GM13976 (cell line): Measurements from ENCODE around the gene CLIC1.

Experiments used
- DNase-seq: peaks from one replicate; pipeline ENCODE4 v3.0.0; 2012; ENCODE audit warnings: low spot score
- CTCF ChIP-seq: IDR thresholded peaks from 2 replicates; pipeline ENCODE4 v1.5.1; 2012; ENCODE audit warnings: borderline replicate concordance, mild to moderate bottlenecking; ENCODE audit not compliant: insufficient read depth; ENCODE audit errors: extremely low read depth, missing control alignments, control extremely low read depth
- in situ Hi-C: fragments of 300-500 bp; cut with MboI; formaldehyde crosslinking; loops from one replicate; pipeline ENCODE4 v1.12.0; 2022; ENCODE audit warnings: low sequenced_read_pairs, mixed read lengths, inconsistent platforms; ENCODE audit not compliant: unreplicated experiment

The CLIC1 gene

DNA sequence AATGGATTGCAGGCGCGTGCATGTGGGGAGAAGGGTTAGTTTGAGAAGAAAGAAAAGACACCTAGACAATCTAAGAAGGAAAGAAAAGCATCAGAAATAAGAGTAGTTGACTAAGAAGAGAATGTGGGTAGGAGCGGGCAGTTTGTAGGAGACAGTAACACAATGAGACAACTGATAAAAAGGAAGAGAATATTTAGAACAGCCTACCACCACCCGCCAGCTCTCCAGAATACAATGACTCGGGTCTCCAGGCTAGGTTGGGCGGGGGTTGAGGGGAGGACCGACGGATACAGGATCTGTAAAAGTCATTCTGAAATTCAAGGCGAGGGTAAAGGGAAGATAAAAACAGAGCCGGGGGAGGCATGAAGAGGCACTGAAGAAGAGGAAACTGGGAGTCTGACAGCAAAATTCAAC, 33.9 kb downstream of the CLIC1 start:
- in situ Hi-C loops: no loop called here
- TF ChIP-seq CTCF: no peak
- no peak for DNase-seq

GRCh38 chr6:31701666-31702404, 34.5 kb downstream of the CLIC1 start:
- no peak for DNase-seq
- TF ChIP-seq CTCF: no peak
- in situ Hi-C loops: no loop called here

- in situ Hi-C loops: no loop called here
- no peak for TF ChIP-seq CTCF
- DNase-seq: no peak
Observed at GRCh38 chr6:31700740-31701401, 35.5 kb downstream of the CLIC1 start.

DNA sequence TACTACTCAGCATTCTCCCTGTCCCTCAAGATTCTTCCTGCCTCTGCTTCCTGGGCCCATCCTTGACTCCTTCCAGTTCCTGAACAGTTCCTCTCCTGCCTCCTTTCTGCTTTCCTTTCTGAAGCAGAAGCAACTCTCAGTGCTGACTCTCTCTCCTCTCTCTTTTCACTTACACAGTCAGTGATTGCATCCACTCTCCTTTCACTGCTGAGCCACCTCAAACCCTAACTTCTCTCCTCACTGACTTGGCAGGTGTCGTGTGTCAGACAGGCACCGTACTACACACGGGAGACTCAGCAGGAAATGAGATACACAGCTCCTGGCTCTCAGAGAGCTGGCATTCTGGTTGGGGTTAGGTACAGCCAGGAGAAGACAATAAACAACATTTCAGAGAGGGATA, 38.8 kb downstream of the CLIC1 start:
- no peak for TF ChIP-seq CTCF
- in situ Hi-C loops: no loop called here
- no peak for DNase-seq

DNA sequence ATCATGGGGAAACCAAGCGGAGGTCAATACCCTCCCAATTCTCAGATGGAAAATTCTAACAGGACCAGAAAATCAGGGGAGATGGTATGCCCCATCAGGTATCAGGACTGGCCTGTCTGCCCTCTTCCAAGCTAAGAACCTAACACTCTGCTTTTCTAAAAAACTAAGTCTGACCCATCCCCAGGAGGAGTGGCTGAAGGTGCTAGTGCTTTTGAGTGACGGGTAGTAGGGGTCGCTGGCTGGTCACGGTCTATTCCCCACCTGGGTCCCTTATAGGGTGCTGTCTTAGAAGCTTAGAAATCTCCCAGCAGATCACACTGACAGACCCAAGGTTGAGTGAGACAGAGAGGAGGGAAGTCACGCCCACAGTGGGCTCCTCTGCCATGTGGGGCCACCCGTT, 42.8 kb downstream of the CLIC1 start:
- no peak for DNase-seq
- in situ Hi-C loops: no loop called here
- TF ChIP-seq CTCF: no peak

- in situ Hi-C loops: no loop called here
- TF ChIP-seq CTCF: no peak
- DNase-seq: no peak
Observed at GRCh38 chr6:31692886-31693285, 43.4 kb downstream of the CLIC1 start.
